Measurements from ENCODE around the gene LRCOL1.
A peak's percentile ranks its signal among the peaks of the same experiment; 100 is the strongest.

LRCOL1 gene

DNA sequence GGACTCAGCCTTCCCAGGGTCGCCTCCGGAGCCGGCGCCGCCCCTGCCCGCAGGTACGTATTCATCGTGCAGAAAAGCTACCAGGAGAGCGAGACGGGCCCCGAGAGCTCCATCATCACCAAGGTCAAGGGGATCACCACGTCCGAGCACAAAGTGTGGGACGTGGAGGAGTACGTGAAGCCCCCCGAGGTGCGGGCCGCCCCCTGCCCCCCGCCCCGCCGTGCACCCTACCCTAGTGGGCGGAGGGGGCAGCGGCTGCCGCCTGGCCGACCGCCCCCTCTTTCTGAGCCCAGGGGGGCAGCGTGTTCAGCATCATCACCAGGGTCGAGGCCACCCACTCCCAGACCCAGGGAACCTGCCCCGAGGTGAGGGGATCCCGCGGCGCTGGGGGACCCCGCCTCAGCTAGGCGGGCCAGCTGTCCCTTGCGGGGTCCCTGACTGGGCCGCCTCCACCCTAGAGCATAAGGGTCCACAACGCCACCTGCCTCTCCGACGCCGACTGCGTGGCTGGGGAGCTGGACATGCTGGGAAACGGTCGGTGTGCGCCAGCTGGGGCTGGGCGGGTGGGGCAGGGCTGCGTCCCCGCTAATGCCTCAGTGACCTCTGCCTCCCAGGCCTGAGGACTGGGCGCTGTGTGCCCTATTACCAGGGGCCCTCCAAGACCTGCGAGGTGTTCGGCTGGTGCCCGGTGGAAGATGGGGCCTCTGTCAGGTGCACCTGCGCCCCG, 9.2 kb upstream of the LRCOL1 start:
- DNase-seq (ENCODE audit: low read depth in 4 of 4, low spot score in 1 of 4) = no peak

DNA sequence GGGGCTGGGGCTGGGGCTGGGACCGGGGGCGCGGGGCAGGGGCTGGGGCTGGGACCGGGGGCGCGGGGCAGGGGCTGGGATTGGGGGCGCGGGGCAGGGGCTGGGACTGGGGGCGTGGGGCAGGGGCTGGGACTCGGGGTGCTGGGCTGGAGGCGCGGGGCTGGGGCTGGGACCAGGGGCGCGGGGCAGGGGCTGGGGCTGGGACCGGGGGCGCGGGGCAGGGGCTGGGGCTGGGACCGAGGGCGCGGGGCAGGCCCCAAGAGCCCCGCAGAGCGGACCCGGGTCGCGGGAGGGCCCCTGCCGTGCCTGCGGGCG, 8.6 kb upstream of the LRCOL1 start:
- DNase-seq (ENCODE audit: low read depth in 4 of 4, low spot score in 1 of 4) = no peak

DNA sequence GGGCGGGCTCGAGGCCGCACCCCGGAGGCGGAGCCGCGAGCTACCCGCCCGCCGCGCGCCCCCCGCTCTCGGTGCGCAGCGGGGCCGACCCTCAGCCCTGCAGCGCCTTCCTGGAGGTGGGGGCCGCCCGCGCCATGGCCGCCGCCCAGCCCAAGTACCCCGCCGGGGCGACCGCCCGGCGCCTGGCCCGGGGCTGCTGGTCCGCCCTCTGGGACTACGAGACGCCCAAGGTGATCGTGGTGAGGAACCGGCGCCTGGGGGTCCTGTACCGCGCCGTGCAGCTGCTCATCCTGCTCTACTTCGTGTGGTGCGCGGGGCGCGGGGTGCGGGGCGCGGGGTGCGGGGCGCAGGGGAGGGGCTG, 8.3 kb upstream of the LRCOL1 start, which contains the start of gene P2RX2:
TSS of gene P2RX2 (plus strand) at position 94 of the 361 bp plus-strand sequence. CDS start at position 135, 41 bp downstream.
- no peak for DNase-seq (ENCODE audit: low read depth in 4 of 4, low spot score in 1 of 4)

DNA sequence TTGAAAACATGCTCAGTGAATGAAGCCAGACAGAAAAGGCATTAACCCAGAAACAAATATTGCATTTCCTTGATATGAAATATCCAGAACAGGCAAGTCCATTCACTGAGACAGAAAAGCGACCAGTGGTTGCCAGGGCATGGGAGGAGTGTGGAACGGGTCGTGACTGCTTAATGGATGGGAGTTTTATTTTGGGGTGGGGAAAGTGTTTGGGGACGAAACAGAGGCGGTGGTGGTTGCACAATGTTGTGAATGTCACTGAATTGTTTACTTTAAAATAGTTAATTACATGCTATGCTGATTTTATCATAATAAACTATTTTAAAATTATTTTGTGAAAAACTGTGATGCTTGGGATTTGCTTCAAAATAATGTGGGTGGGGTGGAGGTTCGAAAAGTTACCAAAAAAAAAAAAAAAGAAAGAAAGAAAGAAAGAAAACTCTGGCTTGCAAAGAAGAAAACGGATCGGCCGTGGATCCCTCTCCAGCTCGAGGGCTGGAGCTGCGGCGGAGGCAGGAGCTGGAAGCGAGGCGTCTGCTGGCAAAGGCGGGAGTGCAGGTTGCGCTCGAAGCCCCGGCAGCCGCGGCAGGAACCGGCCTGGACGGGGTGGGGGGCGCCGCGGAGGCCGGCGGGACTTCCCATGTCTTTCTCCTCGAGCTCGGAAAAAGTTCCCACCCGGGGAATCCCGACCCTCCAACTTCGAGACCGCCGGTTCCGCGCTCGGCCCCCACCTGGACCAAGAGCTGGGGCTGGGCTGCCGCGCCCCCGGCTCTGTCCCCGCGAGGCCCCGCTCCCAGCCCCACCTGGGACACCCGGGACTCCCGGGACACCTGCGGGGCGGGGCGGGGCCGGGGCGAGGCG, 7.7 kb upstream of the LRCOL1 start:
- DNase-seq (ENCODE audit: low read depth in 4 of 4, low spot score in 1 of 4) = no peak

DNA sequence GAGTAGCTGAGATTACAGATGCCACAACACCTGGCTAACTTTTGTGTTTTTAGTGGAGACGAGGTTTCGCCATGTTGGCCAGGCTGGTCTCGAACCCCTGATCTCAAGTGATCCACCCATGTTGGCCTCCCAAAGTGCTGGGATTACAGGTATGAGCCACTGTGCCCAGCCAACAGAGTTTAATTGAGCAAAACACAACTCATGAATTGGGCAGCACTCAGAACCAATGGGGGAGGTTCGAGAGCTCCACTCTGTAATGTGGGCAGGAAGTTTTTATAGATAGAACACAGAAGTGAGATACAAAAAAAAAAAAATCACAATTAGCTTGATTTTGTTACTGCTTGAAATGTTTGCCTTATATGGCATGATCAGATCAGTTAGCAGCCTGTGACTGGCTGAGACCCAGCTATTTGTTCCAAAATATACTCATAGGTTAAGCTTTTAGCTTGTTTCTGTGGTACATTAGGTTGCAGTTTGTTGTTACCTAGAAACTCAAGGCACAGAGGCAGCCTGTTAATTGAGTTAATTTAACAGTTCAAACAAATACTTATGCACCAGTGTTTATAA, 6.8 kb upstream of the LRCOL1 start:
- no peak for DNase-seq (ENCODE audit: low read depth in 4 of 4, low spot score in 1 of 4)

DNA sequence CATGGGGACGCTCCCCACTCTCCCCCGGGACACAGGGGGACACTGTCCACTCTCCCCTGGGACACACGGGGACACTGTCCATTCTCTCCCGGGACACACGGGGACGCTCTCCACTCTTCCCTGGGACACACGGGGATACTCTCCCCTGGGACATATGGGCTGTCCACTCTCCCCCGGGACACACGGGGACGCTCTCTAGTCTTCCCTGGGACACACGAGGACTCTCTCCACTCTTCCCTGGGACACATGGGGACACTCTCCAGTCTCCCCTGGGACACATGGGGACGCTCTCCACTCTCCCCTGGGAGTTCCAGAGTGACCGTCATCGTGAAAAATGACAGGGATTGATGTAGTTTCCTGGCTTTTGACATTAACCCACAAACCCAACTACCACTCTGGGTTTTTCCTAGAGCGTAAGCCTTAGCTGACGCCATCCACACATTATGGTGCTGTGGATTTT, 5.2 kb upstream of the LRCOL1 start:
- no peak for DNase-seq (ENCODE audit: low read depth in 4 of 4, low spot score in 1 of 4)

DNA sequence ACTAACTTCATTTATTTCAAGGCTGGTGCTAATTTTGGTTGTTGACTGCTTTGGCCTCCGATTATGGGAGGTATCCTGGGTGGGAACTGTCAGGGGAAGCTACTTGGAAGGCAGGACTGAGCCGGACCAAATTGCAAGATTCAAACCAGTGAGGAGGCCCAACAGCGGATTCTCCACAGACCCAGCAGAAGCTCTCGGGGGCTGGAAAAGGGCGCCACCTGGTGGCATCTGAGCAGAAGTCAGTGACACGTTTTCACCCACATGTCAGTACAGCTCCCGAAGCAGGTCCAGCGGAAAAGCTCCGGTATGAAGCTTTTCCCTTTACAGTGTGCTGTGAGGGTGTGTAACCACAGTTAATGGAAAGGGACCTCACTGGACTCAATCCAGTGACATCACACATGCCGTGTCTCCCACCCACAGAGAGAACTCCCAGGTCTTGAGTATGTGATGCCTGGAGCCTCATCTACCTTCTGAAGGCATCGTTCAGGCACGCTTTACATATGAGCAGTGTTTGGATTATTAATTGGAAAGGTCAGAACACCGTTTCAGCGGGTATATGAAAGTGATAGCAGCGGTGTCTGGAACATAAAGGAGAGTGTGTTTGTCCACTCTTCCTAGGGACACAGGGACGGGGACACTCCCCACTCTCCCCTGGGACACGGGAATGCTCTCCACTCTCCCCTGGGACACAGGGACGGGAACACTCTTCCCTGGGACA, 4.6 kb upstream of the LRCOL1 start:
- peak; percentile 62 to 82 (median 68) for DNase-seq (ENCODE audit: low read depth in 4 of 4, low spot score in 1 of 4)

DNA sequence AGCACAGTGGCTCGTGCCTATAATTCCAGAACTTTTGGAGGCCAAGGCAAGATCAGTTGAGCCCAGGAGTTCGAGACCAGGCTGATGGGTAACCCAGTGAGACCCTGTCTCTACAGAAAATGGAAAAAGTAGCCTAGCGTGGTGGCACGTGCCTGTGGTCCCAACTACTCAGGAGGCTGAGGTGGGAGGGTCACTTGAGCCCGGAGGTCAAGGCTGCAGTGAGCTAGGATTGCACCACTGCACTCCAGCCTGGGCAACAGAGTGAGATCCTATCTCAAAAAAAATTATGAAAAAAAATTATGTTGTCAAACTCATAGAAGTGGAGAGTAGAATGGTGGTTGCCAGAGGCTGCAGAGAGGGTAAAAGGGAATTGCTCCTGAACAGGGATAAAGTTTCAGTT, 3.6 kb upstream of the LRCOL1 start:
- DNase-seq (ENCODE audit: low read depth in 4 of 4, low spot score in 1 of 4) = no peak

DNA sequence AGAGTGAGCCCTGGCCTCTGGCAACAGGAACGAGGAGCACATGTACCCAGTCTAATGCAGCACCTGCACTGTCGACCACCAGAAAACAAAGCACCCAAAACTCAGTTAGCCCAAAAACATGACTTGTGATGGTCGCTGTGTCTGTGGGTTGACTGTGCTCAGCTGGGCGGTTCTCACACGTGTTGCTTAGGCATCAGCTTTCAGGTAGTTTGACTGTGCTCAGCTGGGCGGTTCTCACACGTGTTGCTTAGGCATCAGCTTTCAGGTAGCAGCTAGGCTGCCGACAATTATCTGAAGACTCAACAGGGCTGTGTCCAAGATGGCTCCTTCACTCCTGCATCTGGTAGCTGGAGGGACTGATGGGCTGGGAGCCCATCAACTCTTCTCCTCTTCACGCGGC, 1.2 kb upstream of the LRCOL1 start:
- DNase-seq (ENCODE audit: low read depth in 4 of 4, low spot score in 1 of 4) = no peak

DNA sequence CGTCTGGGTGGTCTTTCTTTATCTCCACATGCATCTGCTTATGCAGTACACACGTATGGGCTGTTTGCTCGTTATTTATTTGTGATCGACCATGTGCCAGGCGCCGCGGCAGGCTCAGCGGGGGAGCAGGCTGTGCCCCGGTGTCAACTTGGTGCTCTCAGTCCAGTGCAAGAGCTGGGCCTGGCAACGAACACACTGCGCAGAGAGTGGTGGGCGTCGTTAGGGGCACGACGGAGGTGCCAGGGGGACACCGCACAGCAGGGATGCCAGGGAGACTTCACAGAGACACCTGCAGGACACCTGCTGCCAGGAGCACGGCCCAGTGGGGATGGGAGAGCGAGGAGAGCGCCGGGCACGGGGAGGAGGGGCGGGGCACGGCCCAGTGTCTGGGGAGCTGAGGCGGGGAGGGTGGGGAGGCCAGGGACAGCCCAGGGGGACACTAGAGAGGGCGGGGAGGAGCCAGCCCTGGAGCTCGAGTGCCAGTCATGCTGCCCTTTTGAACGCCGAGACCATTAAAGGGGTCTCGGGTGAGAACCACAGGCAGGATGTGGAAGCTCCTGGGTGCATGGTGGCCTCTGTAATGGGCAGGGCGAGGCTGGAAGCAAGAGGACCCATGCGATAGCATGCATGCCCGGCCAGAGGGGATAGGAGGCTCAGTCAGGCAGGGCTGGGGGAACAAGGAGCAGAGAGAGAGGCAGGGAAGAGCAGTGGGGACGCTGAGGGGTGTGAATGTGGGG, 652 bp upstream of the LRCOL1 start:
- no peak for DNase-seq (ENCODE audit: low read depth in 4 of 4, low spot score in 1 of 4)

DNA sequence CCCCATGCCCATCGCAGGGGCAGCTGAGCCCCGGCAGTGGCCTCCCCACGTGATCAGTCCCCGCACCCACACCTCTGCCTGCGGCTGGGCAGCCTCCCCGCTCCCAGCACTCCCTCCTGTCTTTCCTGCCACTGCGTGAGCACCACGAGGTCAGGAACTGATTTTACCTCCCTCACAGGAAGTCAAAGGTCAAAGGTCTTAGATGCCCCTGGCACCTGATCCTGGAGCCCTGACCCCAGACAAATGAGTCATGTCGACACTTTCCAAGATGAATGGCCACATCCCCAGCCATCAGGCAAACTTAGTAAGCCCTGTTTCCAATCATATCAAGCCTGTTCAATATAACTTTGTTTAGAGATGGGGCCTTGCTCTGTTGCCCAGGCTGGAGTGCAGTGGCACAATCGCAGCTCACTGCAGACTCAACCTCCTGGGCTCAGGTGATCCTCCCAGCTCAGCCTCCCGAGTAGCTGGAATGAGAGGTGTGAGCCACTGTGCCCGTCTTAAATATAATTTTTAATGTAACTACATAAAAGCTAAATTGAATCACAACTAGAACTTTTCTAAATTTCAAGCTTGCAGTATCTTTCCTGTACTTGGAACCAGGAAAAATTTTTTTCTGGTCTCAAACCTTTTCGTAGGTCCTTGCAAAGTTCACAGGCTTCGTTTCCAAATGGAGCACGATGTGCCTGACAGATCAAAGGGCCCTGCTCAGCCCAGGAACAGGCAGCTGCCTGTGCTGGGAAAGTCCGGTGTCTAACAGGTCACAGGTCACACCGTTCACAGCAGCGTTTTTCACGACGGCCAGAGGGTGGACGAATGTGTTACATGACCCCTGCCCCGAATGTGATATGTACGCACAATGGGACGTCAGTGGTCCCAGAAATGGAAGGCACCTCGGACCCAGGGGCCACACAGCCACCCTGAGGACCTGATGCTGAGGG, 1.9 kb downstream of the LRCOL1 start:
- DNase-seq (ENCODE audit: low read depth in 4 of 4, low spot score in 1 of 4) = no peak

DNA sequence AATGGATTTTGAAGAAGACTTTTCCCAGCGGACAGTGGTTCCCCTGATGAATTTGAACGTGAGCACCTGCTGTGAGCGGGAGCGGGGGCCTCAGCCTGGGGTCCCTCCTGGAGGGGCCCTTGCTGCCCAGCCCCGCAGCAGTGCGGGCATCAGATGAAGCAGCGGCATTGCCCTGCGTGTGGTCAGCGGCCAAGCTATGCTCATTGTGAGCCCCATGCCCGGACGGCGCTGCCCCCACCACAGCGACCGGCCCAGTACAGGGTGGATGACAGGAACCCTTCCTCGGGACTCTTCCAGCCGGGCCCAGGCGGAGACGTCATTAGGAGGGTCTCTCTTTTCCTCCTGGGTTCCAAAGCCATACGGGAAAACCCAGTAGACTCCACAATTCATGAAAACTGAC, 3.5 kb downstream of the LRCOL1 start:
- no peak for DNase-seq (ENCODE audit: low read depth in 4 of 4, low spot score in 1 of 4)

DNA sequence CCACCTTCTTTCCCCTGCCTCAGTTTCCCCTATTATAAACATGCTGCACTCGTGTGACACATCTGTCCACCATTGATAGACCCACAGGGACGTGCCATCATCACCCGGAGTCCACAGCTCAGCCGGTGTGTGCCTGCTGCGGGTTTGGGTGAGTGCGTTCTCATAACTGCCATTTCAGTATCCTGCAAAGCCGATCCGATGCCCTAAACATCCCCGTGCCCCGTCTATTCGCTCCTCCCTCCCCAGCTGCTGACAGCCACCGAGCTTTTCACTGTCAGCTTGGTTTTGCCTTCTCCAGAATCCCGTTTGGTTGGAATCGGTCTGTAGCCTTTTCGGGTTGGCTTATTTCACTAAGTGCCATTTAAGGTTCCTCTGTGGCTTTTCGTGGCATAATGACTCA, 3.9 kb downstream of the LRCOL1 start:
- DNase-seq (ENCODE audit: low read depth in 4 of 4, low spot score in 1 of 4) = no peak

DNA sequence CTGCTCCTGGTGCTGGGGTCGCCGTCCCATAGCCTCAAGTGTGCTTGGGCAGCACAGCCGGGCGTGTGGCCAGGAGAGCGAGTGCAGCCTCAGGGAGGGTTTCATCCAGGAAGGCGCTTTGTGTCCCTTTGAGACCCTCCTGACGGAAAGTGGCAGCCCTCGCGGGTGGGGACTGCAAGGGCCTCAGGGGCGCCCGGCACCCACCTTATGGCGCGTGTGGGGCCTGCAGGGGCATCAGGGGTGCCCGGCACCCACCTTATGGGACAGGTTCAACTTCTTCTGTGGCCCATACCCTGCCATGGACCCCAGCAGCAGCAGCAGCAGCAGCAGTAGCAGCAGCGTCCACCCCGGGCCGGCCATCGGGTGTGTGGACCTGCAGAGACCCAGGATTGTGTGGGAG, 4.5 kb downstream of the LRCOL1 start:
- no peak for DNase-seq (ENCODE audit: low read depth in 4 of 4, low spot score in 1 of 4)

DNA sequence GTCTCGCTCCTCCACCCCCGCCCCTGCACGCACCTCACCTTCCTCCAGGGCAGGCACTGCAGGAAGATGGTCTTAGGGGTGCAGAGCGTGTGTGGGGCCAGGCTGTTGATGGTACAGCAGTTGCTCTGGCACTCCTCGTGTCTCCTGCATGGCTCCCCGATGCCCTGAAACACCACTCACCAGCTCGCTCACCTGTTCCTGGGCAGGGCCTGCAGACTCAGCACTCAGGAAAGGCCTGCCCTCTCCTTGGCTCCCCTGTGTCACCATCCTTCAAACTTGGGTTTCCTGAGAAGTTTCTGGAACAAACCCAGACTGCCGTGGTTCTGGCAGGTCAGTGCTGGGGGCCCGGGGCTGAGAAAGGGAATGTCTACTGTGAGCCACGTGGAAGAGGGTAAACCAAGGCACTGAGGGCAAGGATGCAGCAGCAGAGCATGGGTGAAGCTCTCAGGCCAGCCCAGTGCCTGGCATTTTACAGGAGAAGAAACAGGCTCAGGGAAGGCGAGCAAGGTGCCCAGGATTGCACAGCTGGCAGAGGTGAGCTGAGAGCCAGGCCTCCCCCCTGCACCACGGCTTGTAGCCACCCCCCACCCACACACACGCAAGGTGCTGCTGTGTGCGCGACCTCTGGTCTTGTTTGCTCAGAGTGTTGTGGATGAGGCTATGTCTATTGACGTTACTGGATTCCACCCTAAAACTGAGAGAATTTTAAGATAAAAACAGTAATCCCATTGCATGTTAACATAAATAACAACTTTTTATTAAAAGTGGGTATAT, 5.5 kb downstream of the LRCOL1 start:
- DNase-seq (ENCODE audit: low read depth in 4 of 4, low spot score in 1 of 4) = no peak

DNA sequence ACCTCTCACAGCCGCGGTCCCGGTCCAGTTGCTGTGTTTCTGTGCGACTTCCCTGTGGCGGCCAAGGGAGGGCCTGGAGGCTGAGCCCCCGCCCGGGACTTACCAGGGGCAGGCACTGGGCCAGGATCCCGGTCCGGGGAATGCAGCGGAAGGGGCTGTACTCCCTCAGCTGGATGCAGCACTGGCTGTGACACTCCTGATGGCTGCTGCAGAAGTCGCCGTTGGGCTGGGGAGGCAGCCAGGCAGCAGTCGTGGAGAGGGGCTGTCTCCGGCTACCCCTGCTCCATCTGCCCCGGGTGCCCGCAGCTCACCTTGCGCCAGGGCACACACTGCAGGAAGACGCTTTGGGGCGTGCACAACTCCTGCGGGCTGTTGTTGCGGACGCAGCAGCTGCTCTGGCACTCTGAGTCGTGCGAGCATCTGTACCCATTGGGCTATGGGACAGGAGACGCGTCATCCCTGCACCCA, 6.2 kb downstream of the LRCOL1 start:
- no peak for DNase-seq (ENCODE audit: low read depth in 4 of 4, low spot score in 1 of 4)

DNA sequence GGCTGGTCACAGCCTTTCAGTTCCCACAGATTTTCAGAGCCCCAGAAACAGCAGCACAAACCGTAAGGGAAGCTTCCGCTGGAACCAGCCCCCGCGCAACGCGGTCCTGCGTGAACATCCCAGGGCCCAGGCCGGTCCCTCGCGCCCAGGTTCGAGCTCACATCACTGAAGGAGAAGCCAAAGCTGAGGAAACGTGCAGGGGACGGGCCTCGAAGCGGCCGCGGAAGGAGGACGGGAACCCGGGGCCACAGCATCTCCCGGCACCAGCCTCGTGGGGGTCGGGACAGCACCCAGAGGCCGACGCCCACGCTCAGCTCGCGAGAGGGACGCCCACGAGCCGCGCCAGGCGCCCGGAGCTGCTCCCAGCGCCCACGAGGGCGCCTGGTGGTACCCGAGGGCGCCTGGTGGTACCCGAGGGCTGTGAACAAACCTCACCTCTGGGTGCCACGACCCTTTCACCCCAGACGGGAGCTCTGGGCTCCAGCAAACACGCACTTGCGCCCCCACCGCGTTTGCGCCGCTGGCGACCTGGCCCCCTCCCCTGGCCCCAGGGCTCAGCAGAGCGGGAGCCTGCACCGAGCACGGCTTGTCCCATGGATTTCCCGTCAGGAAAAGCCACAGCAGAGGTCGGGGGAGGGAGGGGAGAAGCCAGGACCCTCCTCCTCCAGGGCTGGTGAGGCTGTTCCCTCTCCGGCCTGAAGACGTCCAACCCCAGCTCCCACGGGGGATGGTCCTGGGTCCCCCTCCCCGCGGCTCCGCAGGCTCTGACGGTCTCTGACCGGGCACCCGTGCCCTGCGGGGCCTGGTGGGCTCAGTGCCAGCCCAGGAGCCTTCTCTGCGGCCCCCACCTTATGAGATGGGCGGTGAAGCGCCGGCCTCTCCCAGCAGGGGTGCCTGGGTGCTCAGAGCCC, 6.9 kb downstream of the LRCOL1 start:
- DNase-seq (ENCODE audit: low read depth in 4 of 4, low spot score in 1 of 4) = no peak

Data from stimulated activated CD4-positive, alpha-beta T cell treated with anti-CD3 and anti-CD28 coated beads, Interleukin-1b, Interleukin-23, amount 100 ng/mL, for 24 hours (primary cell).